DND-41 (cell line): ENCODE results near the gene SLC8A3.

Experiments used
- ATAC-seq: fragments of 200-7000 bp; cut with Tn5 transposase; 3 replicates; pipeline ENCODE4 v1.9.1; 2021; ENCODE audit warnings: low read depth; ENCODE audit not compliant: insufficient read depth
- DNase-seq: peaks from one replicate; pipeline ENCODE4 v3.0.0-alpha.2; 2020
- H2AFZ ChIP-seq: 2 replicates; pipeline ENCODE4 v1.6.0; 2012; ENCODE audit warnings: low read depth, low read length
- H3K27ac ChIP-seq: 2 replicates; pipeline ENCODE4 v1.5.1; 2012; ENCODE audit warnings: low read length, inconsistent platforms
- H3K27me3 ChIP-seq: fragments of 200-600 bp; sonication (generic); 2 replicates; pipeline ENCODE4 v1.6.0; 2012; ENCODE audit warnings: low read length, mild to moderate bottlenecking, inconsistent platforms; ENCODE audit not compliant: insufficient read depth, poor library complexity
- H3K36me3 ChIP-seq: 2 replicates; pipeline ENCODE4 v1.5.1; 2012; ENCODE audit warnings: low read length, inconsistent platforms; ENCODE audit not compliant: insufficient read depth
- H3K4me1 ChIP-seq: 2 replicates; pipeline ENCODE4 v1.5.1; 2012; ENCODE audit warnings: mild to moderate bottlenecking, low read length; ENCODE audit not compliant: insufficient read depth
- H3K4me2 ChIP-seq: 2 replicates; pipeline ENCODE4 v1.6.0; 2012; ENCODE audit warnings: mild to moderate bottlenecking, moderate library complexity, low read length, inconsistent platforms; ENCODE audit not compliant: insufficient read depth
- H3K4me3 ChIP-seq, 2 experiments: fragments of 200-600 bp in 1 of 2; shearing (Covaris generic) in 1 of 2; 2 replicates each; pipeline ENCODE4 v1.5.1; 2012 to 2016; ENCODE audit warnings: inconsistent platforms in 2 of 2, low read length in 2 of 2, mild to moderate bottlenecking in 2 of 2, low read depth in 1 of 2, moderate library complexity in 1 of 2
- H3K79me2 ChIP-seq: 2 replicates; pipeline ENCODE4 v1.6.0; 2012; ENCODE audit warnings: low read length, inconsistent platforms; ENCODE audit not compliant: insufficient read depth
- H3K9ac ChIP-seq: 2 replicates; pipeline ENCODE4 v1.6.0; 2012; ENCODE audit warnings: low read depth, mild to moderate bottlenecking, inconsistent platforms, low read length, moderate library complexity
- H3K9me3 ChIP-seq: 2 replicates; pipeline ENCODE4 v1.5.1; 2012; ENCODE audit warnings: low read length, moderate library complexity, mild to moderate bottlenecking, inconsistent platforms; ENCODE audit not compliant: insufficient read depth, severe bottlenecking
- H4K20me1 ChIP-seq: 2 replicates; pipeline ENCODE4 v1.6.0; 2012; ENCODE audit warnings: low read length; ENCODE audit not compliant: insufficient read depth
- EZH2 ChIP-seq: IDR thresholded peaks from 3 replicates; pipeline ENCODE4 v1.6.1; 2012; ENCODE audit warnings: borderline replicate concordance, low read depth, mild to moderate bottlenecking, moderate library complexity, low read length, inconsistent platforms; ENCODE audit not compliant: severe bottlenecking
- TF ChIP-seq, protein P1 (sequence below): IDR thresholded peaks from 2 replicates; pipeline ENCODE4 v1.5.1; 2012; ENCODE audit warnings: borderline replicate concordance, low read length, moderate library complexity, mild to moderate bottlenecking; ENCODE audit not compliant: poor library complexity, severe bottlenecking; ENCODE audit errors: extremely low read depth

SLC8A3 gene

DNA sequence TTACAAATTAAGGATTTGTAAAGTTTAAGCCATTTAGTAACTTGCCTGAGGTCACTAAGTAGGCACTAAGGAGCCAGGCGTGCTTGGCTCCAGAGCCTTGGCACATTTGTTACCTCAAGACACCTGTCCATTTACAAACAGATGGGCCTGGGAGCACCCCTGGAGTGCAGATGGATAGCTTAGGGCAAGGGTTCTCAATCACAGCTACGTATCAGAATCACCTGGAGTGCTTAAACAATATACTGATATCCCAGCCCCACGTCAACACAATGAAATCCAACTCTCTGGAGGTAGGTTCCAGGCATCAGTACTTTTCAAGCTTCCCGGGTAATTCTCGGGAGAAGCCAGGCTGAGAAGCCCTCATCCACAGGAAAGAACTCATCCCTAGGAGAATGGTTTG, 45.4 kb downstream of the SLC8A3 start:
- H2AFZ ChIP-seq, result no peak overlapping the region
- H3K4me1 ChIP-seq, result no peaks in the 10 kb centered on the region
- no peak overlapping the region for H3K4me2 ChIP-seq
- H3K4me3 ChIP-seq, result no peak overlapping the region
- H3K9me3 ChIP-seq, result no peaks in the 10 kb centered on the region
- H3K27ac ChIP-seq, result no peak overlapping the region
- no peak for ATAC-seq
- peaks cover 22% of the 10 kb centered on the region for H3K27me3 ChIP-seq
- TF ChIP-seq, protein P1, sequence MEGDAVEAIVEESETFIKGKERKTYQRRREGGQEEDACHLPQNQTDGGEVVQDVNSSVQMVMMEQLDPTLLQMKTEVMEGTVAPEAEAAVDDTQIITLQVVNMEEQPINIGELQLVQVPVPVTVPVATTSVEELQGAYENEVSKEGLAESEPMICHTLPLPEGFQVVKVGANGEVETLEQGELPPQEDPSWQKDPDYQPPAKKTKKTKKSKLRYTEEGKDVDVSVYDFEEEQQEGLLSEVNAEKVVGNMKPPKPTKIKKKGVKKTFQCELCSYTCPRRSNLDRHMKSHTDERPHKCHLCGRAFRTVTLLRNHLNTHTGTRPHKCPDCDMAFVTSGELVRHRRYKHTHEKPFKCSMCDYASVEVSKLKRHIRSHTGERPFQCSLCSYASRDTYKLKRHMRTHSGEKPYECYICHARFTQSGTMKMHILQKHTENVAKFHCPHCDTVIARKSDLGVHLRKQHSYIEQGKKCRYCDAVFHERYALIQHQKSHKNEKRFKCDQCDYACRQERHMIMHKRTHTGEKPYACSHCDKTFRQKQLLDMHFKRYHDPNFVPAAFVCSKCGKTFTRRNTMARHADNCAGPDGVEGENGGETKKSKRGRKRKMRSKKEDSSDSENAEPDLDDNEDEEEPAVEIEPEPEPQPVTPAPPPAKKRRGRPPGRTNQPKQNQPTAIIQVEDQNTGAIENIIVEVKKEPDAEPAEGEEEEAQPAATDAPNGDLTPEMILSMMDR, result no peak
- TF ChIP-seq EZH2, result no peak
- H4K20me1 ChIP-seq, result no peaks in the 10 kb centered on the region
- DNase-seq, result no peak
- no peaks in the 10 kb centered on the region for H3K79me2 ChIP-seq
- no peak overlapping the region for H3K9ac ChIP-seq
- no peaks in the 10 kb centered on the region for H3K36me3 ChIP-seq

DNA sequence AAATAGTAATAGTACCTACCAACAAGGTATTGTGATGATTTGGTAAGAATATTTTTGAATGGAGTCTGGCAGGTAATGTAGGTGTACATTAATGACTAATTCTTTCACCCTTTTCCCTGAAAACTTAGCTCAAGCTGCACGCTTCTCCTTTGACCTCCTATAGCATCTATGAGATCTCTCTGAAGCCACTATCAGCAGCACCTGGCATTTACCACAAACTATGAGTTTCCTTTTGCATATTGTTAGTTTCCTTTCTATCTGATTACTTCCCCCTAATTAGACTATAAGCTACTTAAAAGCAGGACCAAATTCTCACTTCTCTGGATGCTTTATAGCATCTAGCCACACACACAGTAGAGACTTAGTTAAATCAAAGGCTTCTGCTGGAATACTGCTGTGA, 48.1 kb downstream of the SLC8A3 start:
- TF ChIP-seq, protein P1, result no peak
- no peak for TF ChIP-seq EZH2
- no peaks in the 10 kb centered on the region for H3K79me2 ChIP-seq
- H3K9ac ChIP-seq, result no peak overlapping the region
- H3K4me3 ChIP-seq, result no peak overlapping the region
- no peak overlapping the region for H3K4me2 ChIP-seq
- H3K27me3 ChIP-seq, result peaks cover 16% of the 10 kb centered on the region
- ATAC-seq (no peak), DNase-seq (no peak)
- no peak overlapping the region for H3K27ac ChIP-seq
- H3K9me3 ChIP-seq, result no peaks in the 10 kb centered on the region
- H4K20me1 ChIP-seq, result no peaks in the 10 kb centered on the region
- no peak overlapping the region for H2AFZ ChIP-seq
- no peaks in the 10 kb centered on the region for H3K36me3 ChIP-seq
- H3K4me1 ChIP-seq, result no peaks in the 10 kb centered on the region

DNA sequence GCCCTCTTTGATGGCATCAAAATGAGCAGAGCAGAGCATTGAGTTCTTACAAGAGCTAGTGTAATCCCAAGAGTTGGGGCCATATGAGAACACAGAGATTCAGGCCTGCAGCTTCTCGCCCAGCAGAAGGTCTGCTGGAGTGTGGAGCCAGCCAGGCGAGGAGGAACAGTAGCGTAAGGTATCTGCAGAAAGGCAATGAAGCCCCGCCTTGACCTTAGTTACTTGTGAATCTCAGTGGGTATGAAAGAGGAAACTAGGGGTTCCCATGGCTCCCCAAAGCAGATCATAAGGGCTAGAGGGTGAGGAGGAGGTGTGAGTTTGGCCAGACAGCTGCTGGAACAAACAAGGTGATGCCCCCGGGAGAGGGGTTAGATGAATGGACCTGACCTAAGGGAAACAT, 49.4 kb downstream of the SLC8A3 start:
- ATAC-seq, result no peak
- H3K27ac ChIP-seq, result no peak overlapping the region

More for the DNA sequence above, 49.4 kb downstream of the SLC8A3 start:
- Histone ChIP-seq H3K4me2 (no peak overlapping the region), H3K79me2 (no peaks in the 10 kb centered on the region), H3K27me3 (peaks cover 16% of the 10 kb centered on the region), H3K4me1 (no peaks in the 10 kb centered on the region), H3K9me3 (no peaks in the 10 kb centered on the region), H3K36me3 (no peaks in the 10 kb centered on the region), H3K9ac (no peak overlapping the region), H3K4me3 (no peak overlapping the region), H2AFZ (no peak overlapping the region), H4K20me1 (no peaks in the 10 kb centered on the region)
- no peak for TF ChIP-seq EZH2
- TF ChIP-seq, protein P1, result no peak
- DNase-seq, result no peak
